Ovary (tissue), 9 donors: ENCODE data around the gene RHOJ. TPM values are rescaled to one million over a fixed set of nuclear protein-coding genes. Genes with fewer than 3 reads are reported as not detected.

Source experiments
- DNase-seq, 5 donors: peaks; one replicate each; pipeline ENCODE4 v3.0.0-alpha.2; 2019 to 2020
- H3K27ac ChIP-seq, 2 donors: fragments of 200-600 bp; one replicate each; pipeline versions ENCODE4 v1.5.1 to v1.8.0; 2019 to 2022
- H3K27me3 ChIP-seq: fragments of 200-600 bp; one replicate; pipeline ENCODE4 v1.8.0; 2022
- H3K36me3 ChIP-seq: fragments of 200-600 bp; sonication (generic); one replicate; pipeline ENCODE4 v1.5.1; 2019
- H3K4me1 ChIP-seq: one replicate; pipeline ENCODE4 v1.8.1; 2013; ENCODE audit warnings: mild to moderate bottlenecking, moderate library complexity; ENCODE audit not compliant: insufficient read depth
- H3K4me3 ChIP-seq: fragments of 200-600 bp; sonication (generic); one replicate; pipeline ENCODE4 v1.5.1; 2017
- H3K9me3 ChIP-seq, 2 donors: fragments of 200-600 bp in 1 of 2; sonication (generic) in 1 of 2; one replicate each; pipeline versions ENCODE4 v1.5.1 to v1.8.1; 2013 to 2019; ENCODE audit warnings: mild to moderate bottlenecking in 1 of 2, moderate library complexity in 1 of 2
- EP300 ChIP-seq: sonication (generic); formaldehyde crosslinking; IDR thresholded peaks from one replicate; pipeline ENCODE4 v1.6.1; 2017; ENCODE audit warnings: antibody characterized with exemption
- POLR2A ChIP-seq: fragments of 450-650 bp; IDR thresholded peaks from one replicate; pipeline ENCODE4 v1.6.1; 2017; ENCODE audit warnings: antibody characterized with exemption, mild to moderate bottlenecking, moderate library complexity
- WGBS, 3 donors: extraction: QIAGEN DNeasy Blood & Tissue Kit in 1 of 3; methylation state at CpG; one replicate each; pipeline versions ENCODE4 v1.1.5 to v1.1.7; 2013 to 2017; 5-methylcytosine and 5-hydroxymethylcytosine counted together
- intact Hi-C, 4 donors: fragments of 100-400 bp; cut with DNase I; formaldehyde crosslinking; loops; one replicate each; pipeline versions ENCODE4 v1.11.0 to v1.15.1; 2022 to 2023
- polyA plus RNA-seq, 2 donors: library from polyadenylated mRNA; stranded (reverse); fragments of 200-250 nt in 1 of 2; fragments of 350-450 nt in 1 of 2; fragmentation: Illumina TruSeq in 1 of 2; extraction: RNeasy Lipid Tissue Mini Kit (QIAGEN cat#74804) in 1 of 2; gene quantifications; one replicate each; pipeline ENCODE4 v1.2.3, GENCODE V29; 2013 to 2014
- total RNA-seq, 7 donors: library from RNA; depleted of rRNA in 2 of 7; stranded (reverse); fragments of >200 nt in 2 of 7; fragmentation: NEBNext Ultra II Directional in 3 of 7; extraction: Animal tissue kit (Norgen Biotek cat#: 25700) in 3 of 7; gene quantifications; one replicate each; pipeline versions ENCODE4 v1.1.0 to v1.2.4, GENCODE V29; 2016 to 2023
- TF ChIP-seq, protein P1 (sequence below), 3 donors: fragments of 450-650 bp in 2 of 3; fragments of 200-600 bp in 1 of 3; IDR thresholded peaks; one replicate each; pipeline versions ENCODE4 v1.5.1 to v1.8.0; 2016 to 2022; ENCODE audit warnings: antibody characterized with exemption in 3 of 3, mild to moderate bottlenecking in 1 of 3
- donor health status: DM: no; HTN: no; CAD: no; lungs with moderate emphysema.
- donor health status: DM: no; HTN: no; CAD: no.
- donor health status: Bipolar disorder and iron deficiency.
- donor health status: DM: yes; HTN: yes; CAD: no.
- donor health status: DM: no; HTN: no; CAD: no.
- donor health status: DM: yes; HTN: yes; CAD: no.

RHOJ gene
- total and polyA plus RNA-seq, 9 donors, result 4.9 to 32.9 (median 16.1) TPM

DNA sequence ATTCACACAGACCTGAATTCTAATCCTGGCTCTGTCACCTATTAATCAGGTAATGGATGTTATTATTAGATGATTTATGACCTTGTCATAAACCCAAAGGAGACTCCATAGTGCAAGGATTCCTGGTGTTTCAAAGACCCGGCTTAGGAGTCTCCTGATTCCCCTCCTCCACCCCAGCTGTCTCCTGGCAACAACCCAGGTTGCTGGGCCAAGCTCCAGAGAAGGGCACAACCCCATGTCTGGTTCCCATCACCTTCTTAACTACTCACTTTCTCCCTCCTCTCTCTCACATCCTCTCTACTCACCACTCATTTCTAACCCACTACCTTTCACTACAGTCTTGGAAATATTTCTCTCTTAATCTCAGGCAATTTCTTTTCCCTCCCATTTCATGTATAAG, 41.6 kb downstream of the RHOJ start:
- no peak overlapping the region for H3K27ac ChIP-seq
- no peaks in the 10 kb centered on the region for H3K4me1 ChIP-seq
- no peak overlapping the region for H3K4me3 ChIP-seq
- WGBS, 3 donors, result 11 to 32% (median 26%) methylated on average over 1 of the region's 1 CpG
- H3K36me3 ChIP-seq, result no peaks in the 10 kb centered on the region
- TF ChIP-seq POLR2A (no peak), EP300 (no peak)
- TF ChIP-seq, protein P1, sequence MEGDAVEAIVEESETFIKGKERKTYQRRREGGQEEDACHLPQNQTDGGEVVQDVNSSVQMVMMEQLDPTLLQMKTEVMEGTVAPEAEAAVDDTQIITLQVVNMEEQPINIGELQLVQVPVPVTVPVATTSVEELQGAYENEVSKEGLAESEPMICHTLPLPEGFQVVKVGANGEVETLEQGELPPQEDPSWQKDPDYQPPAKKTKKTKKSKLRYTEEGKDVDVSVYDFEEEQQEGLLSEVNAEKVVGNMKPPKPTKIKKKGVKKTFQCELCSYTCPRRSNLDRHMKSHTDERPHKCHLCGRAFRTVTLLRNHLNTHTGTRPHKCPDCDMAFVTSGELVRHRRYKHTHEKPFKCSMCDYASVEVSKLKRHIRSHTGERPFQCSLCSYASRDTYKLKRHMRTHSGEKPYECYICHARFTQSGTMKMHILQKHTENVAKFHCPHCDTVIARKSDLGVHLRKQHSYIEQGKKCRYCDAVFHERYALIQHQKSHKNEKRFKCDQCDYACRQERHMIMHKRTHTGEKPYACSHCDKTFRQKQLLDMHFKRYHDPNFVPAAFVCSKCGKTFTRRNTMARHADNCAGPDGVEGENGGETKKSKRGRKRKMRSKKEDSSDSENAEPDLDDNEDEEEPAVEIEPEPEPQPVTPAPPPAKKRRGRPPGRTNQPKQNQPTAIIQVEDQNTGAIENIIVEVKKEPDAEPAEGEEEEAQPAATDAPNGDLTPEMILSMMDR (IDR thresholded peaks at IDR 0.05), result no peak
- DNase-seq, result peak in 3 of 5 donors; percentile 28 to 50 (median 46)
- no peaks in the 10 kb centered on the region for H3K9me3 ChIP-seq
- no peaks in the 10 kb centered on the region for H3K27me3 ChIP-seq
- intact Hi-C loops, result no loop called here

DNA sequence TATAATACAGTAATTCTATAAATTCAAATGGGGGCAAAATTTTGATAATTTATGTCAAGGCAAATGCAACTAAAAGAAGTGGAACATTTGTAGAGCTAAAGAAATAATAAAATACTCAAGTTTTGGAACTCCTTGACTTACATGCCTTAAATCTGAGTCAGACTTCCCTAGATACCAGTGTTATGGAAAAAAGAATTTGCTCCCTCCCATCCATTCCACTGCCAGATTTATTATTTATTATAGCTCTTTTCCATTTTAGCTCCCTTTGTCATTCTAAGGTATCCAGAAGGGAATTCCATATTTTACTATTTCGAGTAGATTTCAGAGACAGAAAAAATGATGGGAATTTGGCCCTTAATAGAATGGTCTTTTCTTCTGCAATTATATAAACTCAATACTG, 44.0 kb downstream of the RHOJ start:
- no peaks in the 10 kb centered on the region for H3K9me3 ChIP-seq
- no peaks in the 10 kb centered on the region for H3K4me1 ChIP-seq
- no peak overlapping the region for H3K4me3 ChIP-seq
- no peaks in the 10 kb centered on the region for H3K27me3 ChIP-seq
- H3K27ac ChIP-seq, result no peak overlapping the region
- no peak for DNase-seq
- TF ChIP-seq, protein P1 (IDR thresholded peaks at IDR 0.05), result no peak
- TF ChIP-seq POLR2A (no peak), EP300 (no peak)
- 2 to 6% (median 4%) methylated on average over 1 of the region's 1 CpG for WGBS, 3 donors
- H3K36me3 ChIP-seq, result no peaks in the 10 kb centered on the region
- intact Hi-C loops, result no loop called here

DNA sequence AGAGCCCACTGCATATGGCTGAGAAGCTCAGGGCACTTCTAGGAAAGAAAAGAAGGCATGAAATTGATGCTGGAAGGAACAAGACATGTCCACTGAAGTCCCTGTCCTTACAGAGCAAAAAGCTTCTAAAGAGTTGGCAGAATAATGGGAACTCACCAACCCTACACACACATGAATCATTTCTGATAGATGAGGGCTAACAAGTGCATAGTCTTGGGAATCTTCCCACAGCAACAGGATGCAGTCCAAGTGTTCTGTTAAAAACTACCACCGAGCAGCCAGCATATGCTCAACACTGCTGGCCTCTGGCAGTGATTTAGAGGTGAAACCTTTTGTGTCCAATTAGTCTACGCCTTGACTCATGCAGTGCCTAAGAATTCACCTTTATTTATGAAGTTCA, 44.8 kb downstream of the RHOJ start:
- 6 to 20% (median 12%) methylated on average over 2 of the region's 2 CpGs for WGBS, 3 donors
- intact Hi-C loops, result no loop called here
- Histone ChIP-seq H3K4me1 (no peaks in the 10 kb centered on the region), H3K27ac (no peak overlapping the region), H3K9me3 (no peaks in the 10 kb centered on the region), H3K27me3 (no peaks in the 10 kb centered on the region), H3K4me3 (no peak overlapping the region), H3K36me3 (no peaks in the 10 kb centered on the region)
- TF ChIP-seq, protein P1 (IDR thresholded peaks at IDR 0.05), result no peak
- no peak for TF ChIP-seq EP300
- TF ChIP-seq POLR2A, result no peak
- peak in 1 of 5 donors; percentile 23 for DNase-seq

DNA sequence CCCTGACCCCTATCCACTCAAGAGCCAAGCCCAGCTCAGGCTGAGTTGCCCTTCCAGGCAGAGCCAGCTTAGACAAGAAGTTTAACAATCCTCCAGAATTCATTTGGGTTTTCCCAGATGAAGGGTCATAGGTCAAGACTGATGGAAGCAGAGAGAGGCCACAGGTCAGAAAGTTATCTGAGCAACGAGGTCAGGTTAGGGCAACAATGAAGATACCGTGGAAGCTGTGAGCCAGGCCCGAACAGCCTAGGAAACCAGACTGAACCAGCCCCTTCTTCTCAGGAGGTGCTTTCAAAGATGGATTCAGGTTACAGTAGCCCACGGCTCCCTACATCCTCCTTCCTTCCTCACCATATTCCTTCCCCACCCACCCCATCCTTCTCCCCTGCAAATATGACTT, 53.1 kb downstream of the RHOJ start:
- no peaks in the 10 kb centered on the region for H3K9me3 ChIP-seq
- DNase-seq, result no peak
- 69 to 75% (median 70%) methylated on average over 4 of the region's 4 CpGs for WGBS, 3 donors
- no peaks in the 10 kb centered on the region for H3K4me1 ChIP-seq
- H3K27me3 ChIP-seq, result no peaks in the 10 kb centered on the region
- TF ChIP-seq EP300, result no peak
- TF ChIP-seq, protein P1 (IDR thresholded peaks at IDR 0.05), result no peak
- TF ChIP-seq POLR2A, result no peak
- intact Hi-C loops, result no loop called here
- no peaks in the 10 kb centered on the region for H3K36me3 ChIP-seq
- H3K4me3 ChIP-seq, result no peak overlapping the region
- H3K27ac ChIP-seq, result no peak overlapping the region

DNA sequence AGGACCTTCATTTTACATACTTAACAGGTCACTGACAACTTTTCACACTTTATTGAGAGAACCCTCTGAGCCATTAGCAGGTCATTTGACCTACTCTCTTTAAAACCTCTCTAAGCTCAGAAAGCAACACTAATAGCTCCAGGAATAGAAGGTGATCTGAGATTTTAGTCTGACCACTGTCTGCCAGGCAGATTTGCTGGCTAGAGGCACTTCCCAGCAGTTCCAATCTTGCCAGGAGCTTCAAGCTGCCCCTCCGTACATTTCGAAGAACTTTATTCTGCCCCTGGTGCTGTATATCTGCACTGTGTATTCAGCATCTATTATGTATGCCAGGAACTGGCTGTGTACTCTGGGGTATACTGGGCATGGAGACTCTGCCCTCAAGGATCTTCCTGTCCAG, 58.2 kb downstream of the RHOJ start:
- Histone ChIP-seq H3K27ac (no peak overlapping the region), H3K27me3 (no peaks in the 10 kb centered on the region), H3K9me3 (no peaks in the 10 kb centered on the region), H3K4me3 (no peak overlapping the region), H3K4me1 (peaks cover 1% of the 10 kb centered on the region), H3K36me3 (no peaks in the 10 kb centered on the region)
- no peak for DNase-seq
- intact Hi-C loops, result no loop called here
- WGBS, 3 donors, result 95 to 98% (median 96%) methylated on average over 2 of the region's 2 CpGs
- TF ChIP-seq POLR2A (no peak), EP300 (no peak)
- TF ChIP-seq, protein P1 (IDR thresholded peaks at IDR 0.05), result no peak
